HL-60 (cell line): ENCODE results near the gene LAMP1. TPM values are rescaled to one million over a fixed set of nuclear protein-coding genes. Genes with fewer than 3 reads are reported as not detected.
"Not testable (repeated sequence)": the region's sequence is repeated elsewhere in the genome, so short reads cannot be mapped to it uniquely, and the experiment has no call there.

Experiments used
- DNase-seq, 2 experiments: peaks; one replicate each; pipeline ENCODE4 v3.0.0-alpha.2; 2010 to 2020; ENCODE audit warnings: low read depth in 1 of 2, low spot score in 1 of 2
- H3K27ac ChIP-seq: fragments of 250-450 bp; sonication (Bioruptor Pico); replicated peaks from 2 replicates; pipeline ENCODE4 v1.5.1; 2020; ENCODE audit warnings: mild to moderate bottlenecking, moderate library complexity
- H3K27me3 ChIP-seq: fragments of 250-450 bp; sonication (Bioruptor Pico); 2 replicates; pipeline ENCODE4 v1.5.1; 2021; ENCODE audit warnings: mild to moderate bottlenecking, moderate library complexity; ENCODE audit not compliant: insufficient read depth, poor library complexity, severe bottlenecking
- H3K4me3 ChIP-seq: replicated peaks from 2 replicates; pipeline ENCODE4 v1.5.1; 2011; ENCODE audit warnings: mild to moderate bottlenecking, control low read depth, low read length; ENCODE audit not compliant: insufficient read depth
- GABPA ChIP-seq: IDR thresholded peaks from 2 replicates; pipeline ENCODE4 v1.6.1; 2012; ENCODE audit warnings: low read depth
- POLR2AphosphoS5 ChIP-seq: IDR thresholded peaks from 2 replicates; pipeline ENCODE4 v1.6.1; 2012; ENCODE audit warnings: low read depth
- SPI1 ChIP-seq: IDR thresholded peaks from 2 replicates; pipeline ENCODE4 v1.6.1; 2012; ENCODE audit warnings: low read depth, mild to moderate bottlenecking, borderline replicate concordance
- microRNA-seq: library from miRNA; unstranded; fragments of <30 nt; microRNA quantifications from one replicate; pipeline ENCODE4, GENCODE V29; 2018
- TF ChIP-seq, protein P1 (sequence below): IDR thresholded peaks from one replicate; pipeline ENCODE4 v1.5.1; 2011; ENCODE audit warnings: low read length, control low read depth, inconsistent platforms; ENCODE audit not compliant: insufficient read depth
- TF ChIP-seq, protein P2 (sequence below): IDR thresholded peaks from 2 replicates; pipeline ENCODE4 v1.6.1; 2012; ENCODE audit warnings: low read depth; ENCODE audit not compliant: insufficient replicate concordance

The LAMP1 gene

DNA sequence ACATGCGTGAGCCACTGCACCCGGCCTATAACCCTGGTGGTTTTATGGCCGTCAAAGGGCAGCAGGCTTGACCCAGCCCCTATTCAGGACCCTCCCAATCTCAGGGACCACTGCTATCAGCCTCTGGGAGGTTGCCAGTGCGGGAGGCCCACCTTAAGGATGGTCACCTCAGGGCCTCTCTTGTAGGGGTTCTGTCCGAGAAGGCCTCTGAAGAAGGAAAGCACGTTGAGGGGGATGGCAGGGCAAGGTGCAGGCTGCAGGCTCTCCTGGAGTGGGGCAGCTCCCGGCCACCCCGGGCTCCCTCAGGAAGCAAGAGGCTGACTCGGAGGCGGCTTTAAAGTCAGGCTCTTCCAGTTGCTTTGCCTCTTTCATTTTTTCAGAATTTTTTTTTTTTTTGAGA is 72.8 kb downstream of the LAMP1 start:
- H3K27ac ChIP-seq: no peak overlapping the region
- H3K4me3 ChIP-seq: no peak overlapping the region
- TF ChIP-seq, protein P1, sequence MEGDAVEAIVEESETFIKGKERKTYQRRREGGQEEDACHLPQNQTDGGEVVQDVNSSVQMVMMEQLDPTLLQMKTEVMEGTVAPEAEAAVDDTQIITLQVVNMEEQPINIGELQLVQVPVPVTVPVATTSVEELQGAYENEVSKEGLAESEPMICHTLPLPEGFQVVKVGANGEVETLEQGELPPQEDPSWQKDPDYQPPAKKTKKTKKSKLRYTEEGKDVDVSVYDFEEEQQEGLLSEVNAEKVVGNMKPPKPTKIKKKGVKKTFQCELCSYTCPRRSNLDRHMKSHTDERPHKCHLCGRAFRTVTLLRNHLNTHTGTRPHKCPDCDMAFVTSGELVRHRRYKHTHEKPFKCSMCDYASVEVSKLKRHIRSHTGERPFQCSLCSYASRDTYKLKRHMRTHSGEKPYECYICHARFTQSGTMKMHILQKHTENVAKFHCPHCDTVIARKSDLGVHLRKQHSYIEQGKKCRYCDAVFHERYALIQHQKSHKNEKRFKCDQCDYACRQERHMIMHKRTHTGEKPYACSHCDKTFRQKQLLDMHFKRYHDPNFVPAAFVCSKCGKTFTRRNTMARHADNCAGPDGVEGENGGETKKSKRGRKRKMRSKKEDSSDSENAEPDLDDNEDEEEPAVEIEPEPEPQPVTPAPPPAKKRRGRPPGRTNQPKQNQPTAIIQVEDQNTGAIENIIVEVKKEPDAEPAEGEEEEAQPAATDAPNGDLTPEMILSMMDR: no peak
- TF ChIP-seq POLR2AphosphoS5 (no peak), SPI1 (no peak), GABPA (no peak)
- TF ChIP-seq, protein P2, sequence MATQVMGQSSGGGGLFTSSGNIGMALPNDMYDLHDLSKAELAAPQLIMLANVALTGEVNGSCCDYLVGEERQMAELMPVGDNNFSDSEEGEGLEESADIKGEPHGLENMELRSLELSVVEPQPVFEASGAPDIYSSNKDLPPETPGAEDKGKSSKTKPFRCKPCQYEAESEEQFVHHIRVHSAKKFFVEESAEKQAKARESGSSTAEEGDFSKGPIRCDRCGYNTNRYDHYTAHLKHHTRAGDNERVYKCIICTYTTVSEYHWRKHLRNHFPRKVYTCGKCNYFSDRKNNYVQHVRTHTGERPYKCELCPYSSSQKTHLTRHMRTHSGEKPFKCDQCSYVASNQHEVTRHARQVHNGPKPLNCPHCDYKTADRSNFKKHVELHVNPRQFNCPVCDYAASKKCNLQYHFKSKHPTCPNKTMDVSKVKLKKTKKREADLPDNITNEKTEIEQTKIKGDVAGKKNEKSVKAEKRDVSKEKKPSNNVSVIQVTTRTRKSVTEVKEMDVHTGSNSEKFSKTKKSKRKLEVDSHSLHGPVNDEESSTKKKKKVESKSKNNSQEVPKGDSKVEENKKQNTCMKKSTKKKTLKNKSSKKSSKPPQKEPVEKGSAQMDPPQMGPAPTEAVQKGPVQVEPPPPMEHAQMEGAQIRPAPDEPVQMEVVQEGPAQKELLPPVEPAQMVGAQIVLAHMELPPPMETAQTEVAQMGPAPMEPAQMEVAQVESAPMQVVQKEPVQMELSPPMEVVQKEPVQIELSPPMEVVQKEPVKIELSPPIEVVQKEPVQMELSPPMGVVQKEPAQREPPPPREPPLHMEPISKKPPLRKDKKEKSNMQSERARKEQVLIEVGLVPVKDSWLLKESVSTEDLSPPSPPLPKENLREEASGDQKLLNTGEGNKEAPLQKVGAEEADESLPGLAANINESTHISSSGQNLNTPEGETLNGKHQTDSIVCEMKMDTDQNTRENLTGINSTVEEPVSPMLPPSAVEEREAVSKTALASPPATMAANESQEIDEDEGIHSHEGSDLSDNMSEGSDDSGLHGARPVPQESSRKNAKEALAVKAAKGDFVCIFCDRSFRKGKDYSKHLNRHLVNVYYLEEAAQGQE: no peak
- no peak for DNase-seq
- H3K27me3 ChIP-seq: peaks cover 11% of the 10 kb centered on the region

- Histone ChIP-seq H3K27me3 (peaks cover 5% of the 10 kb centered on the region), H3K27ac (no peak overlapping the region), H3K4me3 (no peak overlapping the region)
- no peak for DNase-seq
- TF ChIP-seq, protein P2: no peak
- no peak for TF ChIP-seq SPI1
- no peak for TF ChIP-seq GABPA
- TF ChIP-seq POLR2AphosphoS5: no peak
- TF ChIP-seq, protein P1: no peak
Measured at GRCh38 chr13:113371061-113371460, 74.0 kb downstream of the LAMP1 start.

GRCh38 chr13:113371701-113372100 is 74.7 kb downstream of the LAMP1 start:
- H3K27ac ChIP-seq, DNase-seq, H3K27me3 ChIP-seq, H3K4me3 ChIP-seq: not testable (repeated sequence)

Small RNAs within 50 kb of the gene (microRNA-seq; reads per million reads assigned to microRNA genes)
- not detected for gene MIR8075
